GM19240 (cell line): Measurements from ENCODE around the gene CFAP410.
"Not testable (repeated sequence)": the region's sequence is repeated elsewhere in the genome, so short reads cannot be mapped to it uniquely, and the experiment has no call there.

ENCODE experiments used
- DNase-seq: peaks from one replicate; pipeline ENCODE4 v3.0.0; 2011; ENCODE audit warnings: low spot score; ENCODE audit not compliant: insufficient read length

Gene CFAP410

GRCh38 chr21:44370027-44370735 lies 31.0 kb upstream of the CFAP410 start:
- DNase-seq: no peak

- no peak for DNase-seq
Measured at GRCh38 chr21:44368711-44369446, 29.7 kb upstream of the CFAP410 start.

GRCh38 chr21:44366586-44367211 lies 27.5 kb upstream of the CFAP410 start:
- DNase-seq: no peak

- no peak for DNase-seq
Measured at GRCh38 chr21:44365967-44366585, 26.9 kb upstream of the CFAP410 start.

GRCh38 chr21:44365251-44365966 lies 26.2 kb upstream of the CFAP410 start:
- DNase-seq: no peak

- no peak for DNase-seq
Measured at GRCh38 chr21:44364151-44365053, 25.2 kb upstream of the CFAP410 start.

- DNase-seq: no peak
Measured at GRCh38 chr21:44363278-44363677, 24.1 kb upstream of the CFAP410 start.

- not testable (repeated sequence) for DNase-seq
Measured at GRCh38 chr21:44361903-44362302, 22.7 kb upstream of the CFAP410 start.

- DNase-seq: no peak
Measured at GRCh38 chr21:44360159-44360558, 21.0 kb upstream of the CFAP410 start.

GRCh38 chr21:44359396-44359795 lies 20.2 kb upstream of the CFAP410 start:
- no peak for DNase-seq

- no peak for DNase-seq
Measured at GRCh38 chr21:44357064-44357837, 18.1 kb upstream of the CFAP410 start.

GRCh38 chr21:44356636-44357035 lies 17.4 kb upstream of the CFAP410 start:
- DNase-seq: no peak

- DNase-seq: no peak
Measured at GRCh38 chr21:44356160-44356559, 17.0 kb upstream of the CFAP410 start.

GRCh38 chr21:44354775-44355771 lies 15.9 kb upstream of the CFAP410 start:
- no peak for DNase-seq

- DNase-seq: no peak
Measured at GRCh38 chr21:44354001-44354405, 14.8 kb upstream of the CFAP410 start.

- DNase-seq: no peak
Measured at GRCh38 chr21:44353191-44353970, 14.2 kb upstream of the CFAP410 start, which contains the start of gene TRPM2. TSS of gene TRPM2 (plus strand) at chr21:44353621. CDS start at chr21:44353701, 80 bp downstream.

- DNase-seq: no peak
Measured at GRCh38 chr21:44352253-44352860, 13.2 kb upstream of the CFAP410 start.
